Measurements from ENCODE around the gene ANKRD18A.
"Not testable (repeated sequence)": the region's sequence is repeated elsewhere in the genome, so short reads cannot be mapped to it uniquely, and the experiment has no call there.

The ANKRD18A gene

GRCh38 chr9:38540535-38540934, 79.9 kb downstream of the ANKRD18A start:
- H3K4me3 ChIP-seq (ENCODE audit: low read length); DNase-seq (ENCODE audit: low read depth, low spot score); H3K9me3 ChIP-seq (ENCODE audit: control insufficient read depth, insufficient read depth, low read length); H3K4me1 ChIP-seq (ENCODE audit: control insufficient read depth, insufficient read depth, low read length); H3K27ac ChIP-seq (ENCODE audit: low read length); H3K27me3 ChIP-seq (ENCODE audit: control insufficient read depth, insufficient read depth, low read length); H3K36me3 ChIP-seq (ENCODE audit: control insufficient read depth, insufficient read depth, low read length): not testable (repeated sequence)
- no CpG with 5 or more reads among the region's 5 CpGs for WGBS (ENCODE audit: insufficient coverage, insufficient read length)

DNA sequence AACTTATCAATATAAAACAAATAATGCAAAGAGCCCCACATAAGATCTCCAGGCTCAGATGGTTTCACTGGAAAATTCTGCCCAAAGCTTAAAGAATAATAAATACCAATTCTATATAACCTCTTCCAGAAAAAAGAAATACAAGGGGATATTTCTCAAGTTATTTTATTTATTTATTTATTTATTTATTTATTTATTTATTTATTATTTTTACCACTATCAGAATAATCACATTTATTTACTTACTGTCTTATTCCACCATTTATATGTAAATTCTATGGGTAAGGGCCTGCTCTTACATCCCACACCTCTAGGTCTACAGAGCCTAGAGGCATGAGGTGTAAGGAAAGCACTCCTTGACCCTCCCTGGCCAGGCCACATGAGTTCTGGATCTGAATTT, 91.1 kb downstream of the ANKRD18A start:
- Histone ChIP-seq H3K36me3 (ENCODE audit: control insufficient read depth, insufficient read depth, low read length) (no peaks in the 10 kb centered on the region), H3K27ac (ENCODE audit: low read length) (no peak overlapping the region), H3K27me3 (ENCODE audit: control insufficient read depth, insufficient read depth, low read length) (no peaks in the 10 kb centered on the region), H3K4me3 (ENCODE audit: low read length) (no peak overlapping the region), H3K9me3 (ENCODE audit: control insufficient read depth, insufficient read depth, low read length) (no peaks in the 10 kb centered on the region), H3K4me1 (ENCODE audit: control insufficient read depth, insufficient read depth, low read length) (no peaks in the 10 kb centered on the region)
- DNase-seq (ENCODE audit: low read depth, low spot score) = no peak

- no CpG with 5 or more reads among the region's 10 CpGs for WGBS (ENCODE audit: insufficient coverage, insufficient read length)
- DNase-seq (ENCODE audit: low read depth, low spot score) = no peak
- no peaks in the 10 kb centered on the region; the same call in 1 of the 2 replicates for H3K4me1 ChIP-seq (ENCODE audit: control insufficient read depth, insufficient read depth, low read length)
Observed at GRCh38 chr9:38527503-38527902, 92.9 kb downstream of the ANKRD18A start.

GRCh38 chr9:38526591-38526990, 93.8 kb downstream of the ANKRD18A start:
- Histone ChIP-seq H3K36me3 (ENCODE audit: control insufficient read depth, insufficient read depth, low read length) (no peaks in the 10 kb centered on the region), H3K4me1 (ENCODE audit: control insufficient read depth, insufficient read depth, low read length) (no peaks in the 10 kb centered on the region; the same call in 1 of the 2 replicates), H3K4me3 (ENCODE audit: low read length) (no peak overlapping the region), H3K9me3 (ENCODE audit: control insufficient read depth, insufficient read depth, low read length) (no peaks in the 10 kb centered on the region), H3K27ac (ENCODE audit: low read length) (no peak overlapping the region), H3K27me3 (ENCODE audit: control insufficient read depth, insufficient read depth, low read length) (no peaks in the 10 kb centered on the region)
- no peak for DNase-seq (ENCODE audit: low read depth, low spot score)
- no CpG with 5 or more reads among the region's 38 CpGs for WGBS (ENCODE audit: insufficient coverage, insufficient read length)

More at GRCh38 chr9:38527503-38527902, 92.9 kb downstream of the ANKRD18A start:
- Histone ChIP-seq H3K27me3 (ENCODE audit: control insufficient read depth, insufficient read depth, low read length) (no peaks in the 10 kb centered on the region), H3K9me3 (ENCODE audit: control insufficient read depth, insufficient read depth, low read length) (no peaks in the 10 kb centered on the region), H3K4me3 (ENCODE audit: low read length) (no peak overlapping the region), H3K36me3 (ENCODE audit: control insufficient read depth, insufficient read depth, low read length) (no peaks in the 10 kb centered on the region), H3K27ac (ENCODE audit: low read length) (no peak overlapping the region)

DNA sequence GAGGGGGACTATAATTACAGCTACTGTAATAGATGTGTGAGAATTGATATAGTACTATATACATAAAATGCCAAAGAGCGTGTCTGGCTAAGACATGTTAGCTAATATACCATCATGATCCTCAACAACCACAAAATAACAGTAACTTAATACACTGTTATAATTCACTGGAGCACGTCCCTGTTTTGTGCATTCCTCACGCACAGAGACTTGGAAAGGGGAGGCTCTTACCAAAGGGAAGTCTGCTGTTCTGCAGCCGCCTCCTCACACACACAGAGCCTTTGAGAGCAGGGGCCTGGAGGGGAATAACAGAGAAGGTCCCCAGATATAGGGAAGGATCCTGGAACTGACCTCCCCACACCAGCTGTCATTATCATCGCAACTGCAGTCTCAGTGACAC, 97.3 kb downstream of the ANKRD18A start:
- no peak for DNase-seq (ENCODE audit: low read depth, low spot score)
- H3K4me3 ChIP-seq (ENCODE audit: low read length) = no peak overlapping the region
- no peaks in the 10 kb centered on the region for H3K27me3 ChIP-seq (ENCODE audit: control insufficient read depth, insufficient read depth, low read length)
- H3K9me3 ChIP-seq (ENCODE audit: control insufficient read depth, insufficient read depth, low read length) = no peaks in the 10 kb centered on the region
- H3K27ac ChIP-seq (ENCODE audit: low read length) = no peak overlapping the region
- no peaks in the 10 kb centered on the region; the same call in 1 of the 2 replicates for H3K4me1 ChIP-seq (ENCODE audit: control insufficient read depth, insufficient read depth, low read length)
- WGBS (ENCODE audit: insufficient coverage, insufficient read length) = no CpG with 5 or more reads among the region's 5 CpGs
- no peaks in the 10 kb centered on the region for H3K36me3 ChIP-seq (ENCODE audit: control insufficient read depth, insufficient read depth, low read length)

DNA sequence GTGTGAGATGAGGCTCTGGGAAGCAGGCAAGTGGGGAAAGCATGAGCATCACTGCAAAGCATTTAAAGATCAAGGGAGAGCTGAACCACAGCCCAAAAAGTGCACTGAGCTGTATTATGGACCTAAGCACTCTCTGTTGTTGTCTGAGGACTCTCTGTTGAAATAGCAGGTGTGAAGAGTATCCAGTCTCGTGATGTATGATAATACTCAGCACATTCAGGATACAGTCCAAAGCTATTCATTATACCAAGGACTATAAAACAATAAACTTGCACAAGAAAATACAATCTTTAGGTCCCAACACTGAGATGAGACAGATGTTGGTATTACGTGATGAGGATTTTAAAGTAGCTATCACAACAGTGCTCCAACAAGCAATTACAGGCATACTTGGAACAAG, 98.6 kb downstream of the ANKRD18A start:
- no peaks in the 10 kb centered on the region; the same call in none of the 2 replicates for H3K4me1 ChIP-seq (ENCODE audit: control insufficient read depth, insufficient read depth, low read length)
- H3K27me3 ChIP-seq (ENCODE audit: control insufficient read depth, insufficient read depth, low read length) = no peaks in the 10 kb centered on the region
- H3K9me3 ChIP-seq (ENCODE audit: control insufficient read depth, insufficient read depth, low read length) = no peaks in the 10 kb centered on the region
- no peak overlapping the region for H3K27ac ChIP-seq (ENCODE audit: low read length)
- DNase-seq (ENCODE audit: low read depth, low spot score) = no peak
- H3K36me3 ChIP-seq (ENCODE audit: control insufficient read depth, insufficient read depth, low read length) = no peaks in the 10 kb centered on the region
- no peak overlapping the region for H3K4me3 ChIP-seq (ENCODE audit: low read length)
- WGBS (ENCODE audit: insufficient coverage, insufficient read length) = no CpG with 5 or more reads among the region's 2 CpGs
